Transverse colon (tissue), 4 donors: ENCODE data around the gene ADGRA1. TPM values are rescaled to one million over a fixed set of nuclear protein-coding genes. Genes with fewer than 3 reads are reported as not detected.
"Not testable (repeated sequence)": the region's sequence is repeated elsewhere in the genome, so short reads cannot be mapped to it uniquely, and the experiment has no call there.

Experiments used
- DNase-seq: peaks from one replicate; pipeline ENCODE4 v3.0.0-alpha.2; 2019
- H3K27ac ChIP-seq, 4 donors: fragments of 200-600 bp; sonication (generic); 2 replicates each; pipeline ENCODE4 v1.5.1; 2016 to 2018; ENCODE audit warnings: inconsistent platforms in 4 of 4
- H3K27me3 ChIP-seq: fragments of 200-600 bp; sonication (generic); 2 replicates; pipeline ENCODE4 v1.5.1; 2017; ENCODE audit warnings: inconsistent platforms
- H3K36me3 ChIP-seq, 4 donors: fragments of 200-600 bp; sonication (generic); 2 replicates each; pipeline ENCODE4 v1.5.1; 2017 to 2019; ENCODE audit warnings: inconsistent platforms in 4 of 4
- H3K4me1 ChIP-seq, 4 donors: fragments of 200-600 bp; sonication (generic); 2 replicates each; pipeline ENCODE4 v1.5.1; 2017 to 2020; ENCODE audit warnings: inconsistent platforms in 4 of 4
- H3K4me3 ChIP-seq, 4 donors: fragments of 200-600 bp; sonication (generic); 1 replicate in 1 of 4; 2 replicates in 3 of 4; pipeline versions ENCODE4 v1.5.1 to v1.6.1; 2017 to 2019; ENCODE audit warnings: inconsistent platforms in 4 of 4
- H3K9me3 ChIP-seq, 2 donors: fragments of 200-600 bp; sonication (generic); 2 replicates each; pipeline ENCODE4 v1.5.1; 2017 to 2019; ENCODE audit warnings: inconsistent platforms in 2 of 2
- EP300 ChIP-seq: sonication (generic); formaldehyde crosslinking; IDR thresholded peaks from one replicate; pipeline ENCODE4 v1.6.1; 2017; ENCODE audit warnings: antibody characterized with exemption, low read depth
- POLR2A ChIP-seq: fragments of 450-650 bp; IDR thresholded peaks from one replicate; pipeline ENCODE4 v1.6.1; 2016; ENCODE audit warnings: antibody characterized with exemption, mild to moderate bottlenecking, moderate library complexity
- POLR2AphosphoS5 ChIP-seq, 3 donors: sonication (generic); formaldehyde crosslinking; IDR thresholded peaks; one replicate each; pipeline ENCODE4 v1.6.1; 2016; ENCODE audit warnings: antibody characterized with exemption in 3 of 3
- WGBS, 2 donors: methylation state at CpG; one replicate each; pipeline ENCODE4 v1.1.5; 2018; ENCODE audit warnings: low coverage in 1 of 2; 5-methylcytosine and 5-hydroxymethylcytosine counted together
- in situ Hi-C, 4 donors: fragments of 200-750 bp; cut with MboI; loops; one replicate each; pipeline versions ENCODE4 v1.15.0 to v1.15.1; 2017; ENCODE audit warnings: low sequenced_read_pairs in 3 of 4, low pct_ligation_motif_present in 1 of 4, low pct_unique_long_range_greater_than_20kb in 1 of 4
- intact Hi-C: fragments of 100-400 bp; cut with DNase I; formaldehyde crosslinking; loops from one replicate; pipeline ENCODE4 v1.15.1; 2023; ENCODE audit warnings: low total_unique reads
- total RNA-seq, 4 donors: library from RNA; depleted of rRNA; stranded (reverse); fragments of >200 nt; gene quantifications; one replicate each; pipeline ENCODE4 v1.1.0, GENCODE V29; 2016
- TF ChIP-seq, protein P1 (sequence below), 5 experiments: fragments of 200-600 bp in 3 of 5; fragments of 450-650 bp in 2 of 5; sonication (generic) in 3 of 5; IDR thresholded peaks; 1 replicate in 2 of 5; 2 replicates in 3 of 5; pipeline ENCODE4 v1.5.1; 2016 to 2017; ENCODE audit warnings: antibody characterized with exemption in 5 of 5, inconsistent platforms in 3 of 5, mild to moderate bottlenecking in 2 of 5, moderate library complexity in 1 of 5

Gene ADGRA1
- total RNA-seq, 4 donors from 2014 or later, result 0.16 TPM; not detected in 3

GRCh38 chr10:133132473-133133291 lies 45.0 kb downstream of the ADGRA1 start:
- H3K27me3 ChIP-seq, result no peaks in the 10 kb centered on the region
- no peaks in the 10 kb centered on the region for H3K36me3 ChIP-seq
- no peak overlapping the region for H3K4me3 ChIP-seq
- no peaks in the 10 kb centered on the region for H3K4me1 ChIP-seq
- WGBS, 2 donors, result 86% methylated on average over 26 of the region's 26 CpGs; no CpG with 5 or more reads in 1 of the 2 donors
- DNase-seq, result no peak
- TF ChIP-seq, protein P1, sequence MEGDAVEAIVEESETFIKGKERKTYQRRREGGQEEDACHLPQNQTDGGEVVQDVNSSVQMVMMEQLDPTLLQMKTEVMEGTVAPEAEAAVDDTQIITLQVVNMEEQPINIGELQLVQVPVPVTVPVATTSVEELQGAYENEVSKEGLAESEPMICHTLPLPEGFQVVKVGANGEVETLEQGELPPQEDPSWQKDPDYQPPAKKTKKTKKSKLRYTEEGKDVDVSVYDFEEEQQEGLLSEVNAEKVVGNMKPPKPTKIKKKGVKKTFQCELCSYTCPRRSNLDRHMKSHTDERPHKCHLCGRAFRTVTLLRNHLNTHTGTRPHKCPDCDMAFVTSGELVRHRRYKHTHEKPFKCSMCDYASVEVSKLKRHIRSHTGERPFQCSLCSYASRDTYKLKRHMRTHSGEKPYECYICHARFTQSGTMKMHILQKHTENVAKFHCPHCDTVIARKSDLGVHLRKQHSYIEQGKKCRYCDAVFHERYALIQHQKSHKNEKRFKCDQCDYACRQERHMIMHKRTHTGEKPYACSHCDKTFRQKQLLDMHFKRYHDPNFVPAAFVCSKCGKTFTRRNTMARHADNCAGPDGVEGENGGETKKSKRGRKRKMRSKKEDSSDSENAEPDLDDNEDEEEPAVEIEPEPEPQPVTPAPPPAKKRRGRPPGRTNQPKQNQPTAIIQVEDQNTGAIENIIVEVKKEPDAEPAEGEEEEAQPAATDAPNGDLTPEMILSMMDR (IDR thresholded peaks at IDR 0.05), result no peak
- no peak for TF ChIP-seq POLR2A
- TF ChIP-seq POLR2AphosphoS5 (IDR thresholded peaks at IDR 0.05), result no peak
- TF ChIP-seq EP300, result no peak
- in situ Hi-C loops (no loop called here), intact Hi-C loops (no loop called here)
- H3K9me3 ChIP-seq, result no peaks in the 10 kb centered on the region
- no peak overlapping the region for H3K27ac ChIP-seq

- in situ Hi-C loops, result no loop called here
- DNase-seq, result no peak
Measured at GRCh38 chr10:133133471-133134231, 45.9 kb downstream of the ADGRA1 start.

DNA sequence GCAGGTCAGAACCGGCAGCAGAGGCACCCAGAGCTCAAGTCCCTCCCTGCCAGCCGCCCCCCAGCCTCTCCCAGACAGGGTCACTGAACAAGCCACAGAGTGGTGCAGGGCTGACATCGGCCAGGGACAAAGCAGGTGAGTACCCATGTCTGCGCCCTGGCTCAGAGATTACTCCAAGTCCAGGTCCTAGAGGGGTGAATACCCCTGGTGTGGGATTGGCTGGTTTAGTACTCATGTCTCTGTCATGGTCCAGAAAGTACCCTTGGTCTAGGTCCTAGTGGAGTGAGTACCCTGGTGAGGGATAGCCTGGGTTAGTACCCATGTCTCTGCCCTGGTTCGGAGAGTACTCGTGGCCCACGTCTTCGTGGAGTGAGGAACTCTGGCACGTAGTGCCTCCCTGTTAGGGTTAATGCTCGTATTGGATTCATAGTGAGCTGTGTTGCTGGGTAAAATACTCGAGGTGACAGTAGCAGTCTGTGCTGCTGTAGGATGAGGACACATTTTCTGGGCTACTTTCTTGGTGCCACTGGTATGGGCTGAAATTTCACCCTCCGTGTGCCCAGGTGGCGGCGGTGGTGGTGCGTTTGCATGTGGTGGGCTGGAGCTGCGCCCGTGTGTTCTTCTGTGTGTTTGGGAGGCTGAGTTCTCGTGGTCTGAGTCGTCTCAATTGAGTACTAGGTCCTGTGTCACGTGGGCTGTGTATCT lies 46.8 kb downstream of the ADGRA1 start:
- in situ Hi-C loops, result no loop called here
- no peak for DNase-seq
- peaks cover 2% of the 10 kb centered on the region for H3K27me3 ChIP-seq
- H3K4me1 ChIP-seq, result no peaks in the 10 kb centered on the region
- WGBS, 2 donors, result 40 to 67% methylated on average over 1 to 20 of the region's 20 CpGs
- no peaks in the 10 kb centered on the region for H3K36me3 ChIP-seq
- no peak for TF ChIP-seq POLR2A
- TF ChIP-seq EP300, result no peak
- TF ChIP-seq POLR2AphosphoS5 (IDR thresholded peaks at IDR 0.05), result no peak
- TF ChIP-seq, protein P1 (IDR thresholded peaks at IDR 0.05), result no peak
- intact Hi-C loops, result no loop called here
- H3K4me3 ChIP-seq, result no peak overlapping the region
- H3K27ac ChIP-seq, result no peak overlapping the region
- no peaks in the 10 kb centered on the region for H3K9me3 ChIP-seq

More at GRCh38 chr10:133133471-133134231, 45.9 kb downstream of the ADGRA1 start:
- 83% methylated on average over 20 of the region's 20 CpGs; no CpG with 5 or more reads in 1 of the 2 donors for whole genome bisulfite sequencing, 2 donors
- H3K4me1 ChIP-seq, result no peaks in the 10 kb centered on the region
- H3K27ac ChIP-seq, result no peak overlapping the region
- no peaks in the 10 kb centered on the region for H3K36me3 ChIP-seq
- no peaks in the 10 kb centered on the region for H3K9me3 ChIP-seq
- H3K4me3 ChIP-seq, result no peak overlapping the region
- intact Hi-C loops, result no loop called here
- TF ChIP-seq, protein P1 (IDR thresholded peaks at IDR 0.05), result no peak
- TF ChIP-seq POLR2A (no peak), POLR2AphosphoS5 (IDR thresholded peaks at IDR 0.05) (no peak), EP300 (no peak)
- H3K27me3 ChIP-seq, result no peaks in the 10 kb centered on the region

- WGBS, 2 donors, result 49 to 74% methylated on average over 6 to 7 of the region's 8 CpGs
- Histone ChIP-seq H3K27me3 (peaks cover 4% of the 10 kb centered on the region), H3K4me3 (no peak overlapping the region), H3K27ac (no peak overlapping the region), H3K36me3 (no peaks in the 10 kb centered on the region), H3K9me3 (no peaks in the 10 kb centered on the region), H3K4me1 (no peaks in the 10 kb centered on the region)
- in situ Hi-C loops (no loop called here), intact Hi-C loops (no loop called here)
- TF ChIP-seq, protein P1 (IDR thresholded peaks at IDR 0.05), result no peak
- TF ChIP-seq POLR2A (no peak), POLR2AphosphoS5 (IDR thresholded peaks at IDR 0.05) (no peak), EP300 (no peak)
- no peak for DNase-seq
Measured at GRCh38 chr10:133135116-133135465, 47.4 kb downstream of the ADGRA1 start.

GRCh38 chr10:133137486-133138145 lies 49.9 kb downstream of the ADGRA1 start:
- H3K27ac ChIP-seq, H3K36me3 ChIP-seq, in situ Hi-C loops, H3K9me3 ChIP-seq, intact Hi-C loops, DNase-seq, H3K4me3 ChIP-seq, H3K4me1 ChIP-seq: not testable (repeated sequence)
- WGBS, 2 donors, result 73% methylated on average over 8 of the region's 12 CpGs; no CpG with 5 or more reads in 1 of the 2 donors
- peaks cover 25% of the 10 kb centered on the region for H3K27me3 ChIP-seq
